GM19239 (cell line): Measurements from ENCODE around the gene KRTDAP.

Experiments used
- DNase-seq: peaks from one replicate; pipeline ENCODE4 v3.0.0; 2011; ENCODE audit warnings: low spot score; ENCODE audit not compliant: insufficient read length
- FAIRE-seq: peaks from 2 replicates; lab custom pipeline; 2011; peaks lifted over from hg19 to GRCh38; lab: Jason Lieb, UNC

KRTDAP gene

GRCh38 chr19:35490364-35490763 is at the start of gene KRTDAP:
Gene KRTDAP, minus strand, starts transcription at chr19:35490464. Its CDS starts 22 bp downstream, at chr19:35490442.
- FAIRE-seq (no peak), DNase-seq (no peak)

GRCh38 chr19:35539850-35540249 is 49.6 kb upstream of the KRTDAP start:
- no peak for DNase-seq
- FAIRE-seq, result no peak

GRCh38 chr19:35539314-35539713 is 49.0 kb upstream of the KRTDAP start:
- DNase-seq, result no peak
- no peak for FAIRE-seq

GRCh38 chr19:35534803-35535480 is 44.7 kb upstream of the KRTDAP start:
- no peak for FAIRE-seq
- no peak for DNase-seq

GRCh38 chr19:35533822-35534392 is 43.6 kb upstream of the KRTDAP start:
- DNase-seq (peak; percentile 53), FAIRE-seq (peak; percentile 44)

- DNase-seq (no peak), FAIRE-seq (no peak)
Measured at GRCh38 chr19:35533201-35533821, 43.0 kb upstream of the KRTDAP start, which contains the start of gene GAPDHS. Gene GAPDHS, plus strand, starts transcription at chr19:35533456. Its CDS starts 72 bp downstream, at chr19:35533528.

GRCh38 chr19:35531291-35531690 is 41.0 kb upstream of the KRTDAP start:
- DNase-seq, result no peak
- FAIRE-seq, result no peak

- DNase-seq, result no peak
- FAIRE-seq, result no peak
Measured at GRCh38 chr19:35529241-35530218, 39.3 kb upstream of the KRTDAP start.

GRCh38 chr19:35528218-35529038 is 38.2 kb upstream of the KRTDAP start, which contains the start of gene SBSN:
Gene SBSN, minus strand, starts transcription at chr19:35528311. Its CDS starts 30 bp downstream, at chr19:35528281.
- no peak for DNase-seq
- FAIRE-seq, result no peak

GRCh38 chr19:35525873-35526272 is 35.6 kb upstream of the KRTDAP start:
- FAIRE-seq (no peak), DNase-seq (no peak)

- no peak for DNase-seq
Measured at GRCh38 chr19:35524181-35524837, 34.0 kb upstream of the KRTDAP start.

GRCh38 chr19:35522745-35523327 is 32.6 kb upstream of the KRTDAP start:
- no peak for DNase-seq
- FAIRE-seq, result no peak

More at GRCh38 chr19:35524181-35524837, 34.0 kb upstream of the KRTDAP start:
- no peak for FAIRE-seq

GRCh38 chr19:35521124-35521743 is 31.0 kb upstream of the KRTDAP start:
- no peak for DNase-seq
- no peak for FAIRE-seq

GRCh38 chr19:35519291-35519690 is 29.0 kb upstream of the KRTDAP start:
- no peak for FAIRE-seq
- no peak for DNase-seq

- FAIRE-seq (no peak), DNase-seq (no peak)
Measured at GRCh38 chr19:35518313-35518712, 28.0 kb upstream of the KRTDAP start.

- no peak for DNase-seq
- FAIRE-seq, result no peak
Measured at GRCh38 chr19:35517342-35517741, 27.1 kb upstream of the KRTDAP start.

GRCh38 chr19:35516310-35516709 is 26.0 kb upstream of the KRTDAP start:
- DNase-seq (no peak), FAIRE-seq (no peak)

- DNase-seq (no peak), FAIRE-seq (no peak)
Measured at GRCh38 chr19:35514282-35514809, 24.1 kb upstream of the KRTDAP start.
